Loucy (cell line): ENCODE results near the gene SDR42E2.

Experiments
- CTCF ChIP-seq: fragments of 200-600 bp; sonication (generic); conservative IDR thresholded peaks from 2 replicates; pipeline ENCODE4 v1.5.1; 2014; ENCODE audit warnings: mild to moderate bottlenecking, antibody characterized with exemption, low read length
- EZH2phosphoT487 ChIP-seq: fragments of 200-600 bp; IDR thresholded peaks from 2 replicates; pipeline ENCODE4 v1.6.1; 2018; ENCODE audit warnings: antibody characterized with exemption, mild to moderate bottlenecking, moderate library complexity, borderline replicate concordance

- TF ChIP-seq CTCF (no peak), EZH2phosphoT487 (no peak)
Observed at GRCh38 chr16:22116095-22116700, 46.1 kb upstream of the SDR42E2 start.
